GM12878 (cell line): ENCODE measurements around the gene SMIM17. TPM values are rescaled to one million over a fixed set of nuclear protein-coding genes. Genes with fewer than 3 reads are reported as not detected.

Experiments used
- ATAC-seq: fragments of 200-7000 bp; cut with Tn5 transposase; 3 replicates; pipeline ENCODE4 v1.9.1; 2020; ENCODE audit warnings: mild to moderate bottlenecking, moderate library complexity
- BruUV-seq: library from RNA; stranded (reverse); fragments of 400-500 nt; replicated peaks from 2 replicates; lab custom pipeline; 2021; lab: Mats Ljungman, UMichigan
- CTCF ChIA-PET: fragments of 300-600 bp; sonication (Branson Sonifier 250); formaldehyde crosslinking; extraction: SDS; loops from one replicate; lab custom pipeline; 2021; ENCODE audit warnings: inconsistent platforms; lab: Yijun Ruan, JAX
- POLR2A ChIA-PET: fragments of 350-600 bp; formaldehyde crosslinking; extraction: SDS; loops from one replicate; lab custom pipeline; 2021; ENCODE audit warnings: inconsistent platforms; lab: Charles Lee
- RAD21 ChIA-PET: fragments of 300-600 bp; sonication (Branson Sonifier 250); formaldehyde crosslinking; loops from one replicate; lab custom pipeline; 2023; ENCODE audit warnings: antibody characterized with exemption; ENCODE audit not compliant: unreplicated experiment; lab: Charles Lee
- SMC1A ChIA-PET: fragments of 300-600 bp; sonication (Branson Sonifier 250); formaldehyde crosslinking; loops from one replicate; lab custom pipeline; 2023; ENCODE audit not compliant: unreplicated experiment, uncharacterized antibody; lab: Charles Lee
- DNase-seq: peaks from one replicate; pipeline ENCODE4 v3.0.0-alpha.2; 2011; ENCODE audit warnings: low read depth, low spot score
- FAIRE-seq: peaks from 3 replicates; lab custom pipeline; 2011; peaks lifted over from hg19 to GRCh38; lab: Jason Lieb, UNC
- H2AFZ ChIP-seq: 2 replicates; pipeline ENCODE4 v1.6.0; 2011; ENCODE audit warnings: low read depth, low read length, control low read depth; ENCODE audit not compliant: control insufficient read depth
- H3K27ac ChIP-seq: 2 replicates; pipeline ENCODE4 v1.5.1; 2011; ENCODE audit warnings: control low read depth; ENCODE audit not compliant: control insufficient read depth, insufficient read depth
- H3K27me3 ChIP-seq, 2 experiments: replicated peaks in 1 of 2; 2 replicates each; pipeline versions ENCODE4 v1.6.0 to v1.6.1; 2011; ENCODE audit warnings: low read length in 1 of 2; ENCODE audit not compliant: control insufficient read depth in 2 of 2, insufficient read depth in 2 of 2
- H3K36me3 ChIP-seq, 2 experiments: 2 replicates each; pipeline ENCODE4 v1.5.1; 2011; ENCODE audit warnings: low read length in 1 of 2; ENCODE audit not compliant: control insufficient read depth in 2 of 2, insufficient read depth in 2 of 2
- H3K4me1 ChIP-seq: 2 replicates; pipeline ENCODE4 v1.6.1; 2011; ENCODE audit warnings: mild to moderate bottlenecking, low read length, moderate library complexity, mixed read lengths; ENCODE audit not compliant: control insufficient read depth, insufficient read depth
- H3K4me2 ChIP-seq: 2 replicates; pipeline ENCODE4 v1.6.0; 2011; ENCODE audit warnings: control low read depth; ENCODE audit not compliant: control insufficient read depth, insufficient read depth
- H3K4me3 ChIP-seq: fragments of 200-600 bp; sonication (generic); 2 replicates; pipeline ENCODE4 v1.5.1; 2016
- H3K79me2 ChIP-seq: 2 replicates; pipeline ENCODE4 v1.6.0; 2011; ENCODE audit warnings: low read length; ENCODE audit not compliant: control insufficient read depth, insufficient read depth
- H3K9ac ChIP-seq: 2 replicates; pipeline ENCODE4 v1.8.0; 2011; ENCODE audit warnings: low read length, control low read depth, mixed read lengths; ENCODE audit not compliant: control insufficient read depth, insufficient read depth
- H3K9me3 ChIP-seq: replicated peaks from 3 replicates; pipeline ENCODE4 v1.5.1; 2011; ENCODE audit warnings: mild to moderate bottlenecking, low read length; ENCODE audit not compliant: control insufficient read depth, insufficient read depth
- H4K20me1 ChIP-seq: 2 replicates; pipeline ENCODE4 v1.6.0; 2011; ENCODE audit not compliant: control insufficient read depth, insufficient read depth
- HDAC6 ChIP-seq: fragments of 200-600 bp; sonication (generic); IDR thresholded peaks from one replicate; pipeline ENCODE4 v1.8.0; 2017; ENCODE audit warnings: antibody characterized with exemption; ENCODE audit not compliant: unreplicated experiment
- KAT2A ChIP-seq: conservative IDR thresholded peaks from 2 replicates; pipeline ENCODE4 v1.6.1; 2011; ENCODE audit warnings: low read depth, low read length; ENCODE audit not compliant: control insufficient read depth
- MTA3 ChIP-seq: IDR thresholded peaks from 2 replicates; pipeline ENCODE4 v1.6.1; 2012; ENCODE audit warnings: low read length, inconsistent platforms, borderline replicate concordance
- SMAD5 ChIP-seq: IDR thresholded peaks from 2 replicates; pipeline ENCODE4 v1.6.1; 2016; ENCODE audit warnings: antibody characterized with exemption, low read depth
- SMC3 ChIP-seq: IDR thresholded peaks from 2 replicates; pipeline ENCODE4 v1.6.1; 2011; ENCODE audit warnings: low read length, improper control_type of control experiment, borderline replicate concordance
- STAT3 ChIP-seq: IDR thresholded peaks from 2 replicates; pipeline ENCODE4 v1.6.1; 2011; ENCODE audit warnings: low read depth, low read length, improper control_type of control experiment
- TARDBP ChIP-seq: IDR thresholded peaks from 2 replicates; pipeline ENCODE4 v1.6.1; 2016; ENCODE audit warnings: borderline replicate concordance
- ZBTB11 ChIP-seq: fragments of 450-650 bp; formaldehyde crosslinking; IDR thresholded peaks from 2 replicates; pipeline ENCODE4 v1.5.0; 2022; ENCODE audit warnings: mild to moderate bottlenecking, missing genetic modification characterization
- ZSCAN29 ChIP-seq: fragments of 450-650 bp; IDR thresholded peaks from 2 replicates; pipeline ENCODE4 v1.6.1; 2017; ENCODE audit warnings: mild to moderate bottlenecking, moderate library complexity
- WGBS: methylation state at CpG from one replicate; pipeline ENCODE4 v1.1.6; 2016; ENCODE audit warnings: low lambda C conversion rate; ENCODE audit not compliant: insufficient replicate concordance, insufficient coverage; ENCODE audit errors: missing lambda C conversion rate; 5-methylcytosine and 5-hydroxymethylcytosine counted together
- in situ Hi-C: fragments of 300-500 bp; cut with MboI; formaldehyde crosslinking; loops from 9 replicates; pipeline ENCODE4 v1.14.3; 2018; ENCODE audit warnings: mixed read lengths
- intact Hi-C: fragments of 100-400 bp; cut with micrococcal nuclease; formaldehyde crosslinking; loops from one replicate; pipeline ENCODE4 v1.14.2; 2022; ENCODE audit not compliant: unreplicated experiment
- polyA plus RNA-seq, 11 experiments: library from polyadenylated mRNA; depleted of rRNA in 4 of 11; unstranded in 6 of 11; stranded (reverse) in 5 of 11; fragments of >200 nt; fragmentation: Nextera tagmentation in 4 of 11; fragmentation: Illumina TruSeq in 1 of 11; extraction: Ambion mirVana in 4 of 11; extraction: Trizol in 1 of 11; gene quantifications; 1 replicate in 1 of 11; 2 replicates in 10 of 11; pipeline versions ENCODE4 v1.2.1 to v1.2.3, GENCODE V29; 2011 to 2016; ENCODE audit warnings: inconsistent platforms in 2 of 11, missing spikeins in 2 of 11, low read depth in 1 of 11
- total RNA-seq, 4 experiments: library from RNA; depleted of rRNA in 3 of 4; stranded (reverse); fragments of >200 nt in 3 of 4; fragmentation: Illumina TruSeq in 1 of 4; extraction: Trizol in 1 of 4; gene quantifications; 2 replicates each; pipeline versions ENCODE4 v1.2.1 to v1.2.3, GENCODE V29; 2013 to 2021
- TF ChIP-seq, protein P1 (sequence below): IDR thresholded peaks from 2 replicates; pipeline ENCODE4 v1.6.1; 2012; ENCODE audit warnings: low read depth, low read length, improper control_type of control experiment
- TF ChIP-seq, protein P2 (sequence below): fragments of 450-650 bp; conservative IDR thresholded peaks from 2 replicates; pipeline ENCODE4 v1.6.1; 2017; ENCODE audit warnings: mild to moderate bottlenecking, moderate library complexity
- TF ChIP-seq, protein P3 (sequence below): IDR thresholded peaks from 2 replicates; pipeline ENCODE4 v1.6.1; 2012; ENCODE audit warnings: improper control_type of control experiment, low read depth, low read length; ENCODE audit not compliant: insufficient replicate concordance

SMIM17 gene
- total and polyA plus RNA-seq, 10 of the 15 experiments (the other 5 are each of a cell fraction or from before 2014, with no cell fraction given): 0.07 to 0.23 (median 0.17) TPM; not detected in 6

- BruUV-seq: no TSS peak
- H3K36me3 ChIP-seq: no peaks in the 10 kb centered on the region
- H3K9me3 ChIP-seq: peaks cover 3% of the 10 kb centered on the region; the same call in 1 of the 3 replicates
- H3K4me3 ChIP-seq: no peak overlapping the region
- H3K4me1 ChIP-seq: no peaks in the 10 kb centered on the region
- ChIA-PET RAD21 (no interaction called here), CTCF (no interaction called here), SMC1A (no interaction called here), POLR2A (no interaction called here)
- FAIRE-seq: no peak
- H3K27ac ChIP-seq: no peak overlapping the region
- no peak overlapping the region for H2AFZ ChIP-seq
- no peak for ATAC-seq
- no peaks in the 10 kb centered on the region for H4K20me1 ChIP-seq
- H3K4me2 ChIP-seq: no peak overlapping the region
- in situ Hi-C loops: no loop called here
- H3K27me3 ChIP-seq: no peaks in the 10 kb centered on the region
- WGBS: 10% methylated on average over 3 of the region's 3 CpGs
- intact Hi-C loops: no loop called here
- TF ChIP-seq, protein P1, sequence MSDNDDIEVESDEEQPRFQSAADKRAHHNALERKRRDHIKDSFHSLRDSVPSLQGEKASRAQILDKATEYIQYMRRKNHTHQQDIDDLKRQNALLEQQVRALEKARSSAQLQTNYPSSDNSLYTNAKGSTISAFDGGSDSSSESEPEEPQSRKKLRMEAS: no peak
- TF ChIP-seq KAT2A (no peak), SMC3 (no peak), ZSCAN29 (no peak), MTA3 (no peak), SMAD5 (no peak), TARDBP (no peak), HDAC6 (no peak), ZBTB11 (CRISPR knock-in tag) (no peak), STAT3 (no peak)
- TF ChIP-seq, protein P2, sequence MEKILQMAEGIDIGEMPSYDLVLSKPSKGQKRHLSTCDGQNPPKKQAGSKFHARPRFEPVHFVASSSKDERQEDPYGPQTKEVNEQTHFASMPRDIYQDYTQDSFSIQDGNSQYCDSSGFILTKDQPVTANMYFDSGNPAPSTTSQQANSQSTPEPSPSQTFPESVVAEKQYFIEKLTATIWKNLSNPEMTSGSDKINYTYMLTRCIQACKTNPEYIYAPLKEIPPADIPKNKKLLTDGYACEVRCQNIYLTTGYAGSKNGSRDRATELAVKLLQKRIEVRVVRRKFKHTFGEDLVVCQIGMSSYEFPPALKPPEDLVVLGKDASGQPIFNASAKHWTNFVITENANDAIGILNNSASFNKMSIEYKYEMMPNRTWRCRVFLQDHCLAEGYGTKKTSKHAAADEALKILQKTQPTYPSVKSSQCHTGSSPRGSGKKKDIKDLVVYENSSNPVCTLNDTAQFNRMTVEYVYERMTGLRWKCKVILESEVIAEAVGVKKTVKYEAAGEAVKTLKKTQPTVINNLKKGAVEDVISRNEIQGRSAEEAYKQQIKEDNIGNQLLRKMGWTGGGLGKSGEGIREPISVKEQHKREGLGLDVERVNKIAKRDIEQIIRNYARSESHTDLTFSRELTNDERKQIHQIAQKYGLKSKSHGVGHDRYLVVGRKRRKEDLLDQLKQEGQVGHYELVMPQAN: no peak
- TF ChIP-seq, protein P3, sequence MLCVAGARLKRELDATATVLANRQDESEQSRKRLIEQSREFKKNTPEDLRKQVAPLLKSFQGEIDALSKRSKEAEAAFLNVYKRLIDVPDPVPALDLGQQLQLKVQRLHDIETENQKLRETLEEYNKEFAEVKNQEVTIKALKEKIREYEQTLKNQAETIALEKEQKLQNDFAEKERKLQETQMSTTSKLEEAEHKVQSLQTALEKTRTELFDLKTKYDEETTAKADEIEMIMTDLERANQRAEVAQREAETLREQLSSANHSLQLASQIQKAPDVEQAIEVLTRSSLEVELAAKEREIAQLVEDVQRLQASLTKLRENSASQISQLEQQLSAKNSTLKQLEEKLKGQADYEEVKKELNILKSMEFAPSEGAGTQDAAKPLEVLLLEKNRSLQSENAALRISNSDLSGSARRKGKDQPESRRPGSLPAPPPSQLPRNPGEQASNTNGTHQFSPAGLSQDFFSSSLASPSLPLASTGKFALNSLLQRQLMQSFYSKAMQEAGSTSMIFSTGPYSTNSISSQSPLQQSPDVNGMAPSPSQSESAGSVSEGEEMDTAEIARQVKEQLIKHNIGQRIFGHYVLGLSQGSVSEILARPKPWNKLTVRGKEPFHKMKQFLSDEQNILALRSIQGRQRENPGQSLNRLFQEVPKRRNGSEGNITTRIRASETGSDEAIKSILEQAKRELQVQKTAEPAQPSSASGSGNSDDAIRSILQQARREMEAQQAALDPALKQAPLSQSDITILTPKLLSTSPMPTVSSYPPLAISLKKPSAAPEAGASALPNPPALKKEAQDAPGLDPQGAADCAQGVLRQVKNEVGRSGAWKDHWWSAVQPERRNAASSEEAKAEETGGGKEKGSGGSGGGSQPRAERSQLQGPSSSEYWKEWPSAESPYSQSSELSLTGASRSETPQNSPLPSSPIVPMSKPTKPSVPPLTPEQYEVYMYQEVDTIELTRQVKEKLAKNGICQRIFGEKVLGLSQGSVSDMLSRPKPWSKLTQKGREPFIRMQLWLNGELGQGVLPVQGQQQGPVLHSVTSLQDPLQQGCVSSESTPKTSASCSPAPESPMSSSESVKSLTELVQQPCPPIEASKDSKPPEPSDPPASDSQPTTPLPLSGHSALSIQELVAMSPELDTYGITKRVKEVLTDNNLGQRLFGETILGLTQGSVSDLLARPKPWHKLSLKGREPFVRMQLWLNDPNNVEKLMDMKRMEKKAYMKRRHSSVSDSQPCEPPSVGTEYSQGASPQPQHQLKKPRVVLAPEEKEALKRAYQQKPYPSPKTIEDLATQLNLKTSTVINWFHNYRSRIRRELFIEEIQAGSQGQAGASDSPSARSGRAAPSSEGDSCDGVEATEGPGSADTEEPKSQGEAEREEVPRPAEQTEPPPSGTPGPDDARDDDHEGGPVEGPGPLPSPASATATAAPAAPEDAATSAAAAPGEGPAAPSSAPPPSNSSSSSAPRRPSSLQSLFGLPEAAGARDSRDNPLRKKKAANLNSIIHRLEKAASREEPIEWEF: no peak
- DNase-seq: no peak
- H3K9ac ChIP-seq: no peak overlapping the region
- no peaks in the 10 kb centered on the region for H3K79me2 ChIP-seq
Observed at GRCh38 chr19:56661248-56661647, 18.3 kb downstream of the SMIM17 start.
